GM12878 (cell line): ENCODE results near the gene GP5. TPM values are rescaled to one million over a fixed set of nuclear protein-coding genes. Genes with fewer than 3 reads are reported as not detected.

Experiments
- ATAC-seq: fragments of 200-7000 bp; cut with Tn5 transposase; 3 replicates; pipeline ENCODE4 v1.9.1; 2020; ENCODE audit warnings: mild to moderate bottlenecking, moderate library complexity
- BruUV-seq: library from RNA; stranded (reverse); fragments of 400-500 nt; replicated peaks from 2 replicates; lab custom pipeline; 2021; lab: Mats Ljungman, UMichigan
- CTCF ChIA-PET: fragments of 300-600 bp; sonication (Branson Sonifier 250); formaldehyde crosslinking; extraction: SDS; loops from one replicate; lab custom pipeline; 2021; ENCODE audit warnings: inconsistent platforms; lab: Yijun Ruan, JAX
- POLR2A ChIA-PET: fragments of 350-600 bp; formaldehyde crosslinking; extraction: SDS; loops from one replicate; lab custom pipeline; 2021; ENCODE audit warnings: inconsistent platforms; lab: Charles Lee
- RAD21 ChIA-PET: fragments of 300-600 bp; sonication (Branson Sonifier 250); formaldehyde crosslinking; loops from one replicate; lab custom pipeline; 2023; ENCODE audit warnings: antibody characterized with exemption; ENCODE audit not compliant: unreplicated experiment; lab: Charles Lee
- SMC1A ChIA-PET: fragments of 300-600 bp; sonication (Branson Sonifier 250); formaldehyde crosslinking; loops from one replicate; lab custom pipeline; 2023; ENCODE audit not compliant: unreplicated experiment, uncharacterized antibody; lab: Charles Lee
- DNase-seq: peaks from one replicate; pipeline ENCODE4 v3.0.0-alpha.2; 2011; ENCODE audit warnings: low read depth, low spot score
- FAIRE-seq: peaks from 3 replicates; lab custom pipeline; 2011; peaks lifted over from hg19 to GRCh38; lab: Jason Lieb, UNC
- H2AFZ ChIP-seq: 2 replicates; pipeline ENCODE4 v1.6.0; 2011; ENCODE audit warnings: low read depth, low read length, control low read depth; ENCODE audit not compliant: control insufficient read depth
- H3K27ac ChIP-seq: 2 replicates; pipeline ENCODE4 v1.5.1; 2011; ENCODE audit warnings: control low read depth; ENCODE audit not compliant: control insufficient read depth, insufficient read depth
- H3K27me3 ChIP-seq, 2 experiments: replicated peaks in 1 of 2; 2 replicates each; pipeline versions ENCODE4 v1.6.0 to v1.6.1; 2011; ENCODE audit warnings: low read length in 1 of 2; ENCODE audit not compliant: control insufficient read depth in 2 of 2, insufficient read depth in 2 of 2
- H3K36me3 ChIP-seq, 2 experiments: 2 replicates each; pipeline ENCODE4 v1.5.1; 2011; ENCODE audit warnings: low read length in 1 of 2; ENCODE audit not compliant: control insufficient read depth in 2 of 2, insufficient read depth in 2 of 2
- H3K4me1 ChIP-seq: 2 replicates; pipeline ENCODE4 v1.6.1; 2011; ENCODE audit warnings: mild to moderate bottlenecking, low read length, moderate library complexity, mixed read lengths; ENCODE audit not compliant: control insufficient read depth, insufficient read depth
- H3K4me2 ChIP-seq: 2 replicates; pipeline ENCODE4 v1.6.0; 2011; ENCODE audit warnings: control low read depth; ENCODE audit not compliant: control insufficient read depth, insufficient read depth
- H3K4me3 ChIP-seq: fragments of 200-600 bp; sonication (generic); 2 replicates; pipeline ENCODE4 v1.5.1; 2016
- H3K79me2 ChIP-seq: 2 replicates; pipeline ENCODE4 v1.6.0; 2011; ENCODE audit warnings: low read length; ENCODE audit not compliant: control insufficient read depth, insufficient read depth
- H3K9ac ChIP-seq: 2 replicates; pipeline ENCODE4 v1.8.0; 2011; ENCODE audit warnings: low read length, control low read depth, mixed read lengths; ENCODE audit not compliant: control insufficient read depth, insufficient read depth
- H3K9me3 ChIP-seq: replicated peaks from 3 replicates; pipeline ENCODE4 v1.5.1; 2011; ENCODE audit warnings: mild to moderate bottlenecking, low read length; ENCODE audit not compliant: control insufficient read depth, insufficient read depth
- H4K20me1 ChIP-seq: 2 replicates; pipeline ENCODE4 v1.6.0; 2011; ENCODE audit not compliant: control insufficient read depth, insufficient read depth
- BACH1 ChIP-seq: fragments of 450-650 bp; IDR thresholded peaks from 2 replicates; pipeline ENCODE4 v1.6.1; 2017; ENCODE audit warnings: mild to moderate bottlenecking, borderline replicate concordance
- CHD4 ChIP-seq: fragments of 200-600 bp; sonication (generic); IDR thresholded peaks from 2 replicates; pipeline ENCODE4 v1.6.1; 2016; ENCODE audit warnings: mild to moderate bottlenecking
- E2F8 ChIP-seq: fragments of 450-650 bp; IDR thresholded peaks from 2 replicates; pipeline ENCODE4 v1.6.1; 2018; ENCODE audit warnings: mild to moderate bottlenecking, low read depth, moderate library complexity; ENCODE audit not compliant: partially characterized antibody
- EP300 ChIP-seq, 2 experiments: fragments of 150-350 bp in 1 of 2; IDR thresholded peaks; 2 replicates each; pipeline ENCODE4 v1.6.1; 2011 to 2012; ENCODE audit warnings: low read depth in 2 of 2, low read length in 2 of 2, borderline replicate concordance in 1 of 2, improper control_type of control experiment in 1 of 2, inconsistent platforms in 1 of 2; ENCODE audit not compliant: control insufficient read depth in 1 of 2
- EZH2 ChIP-seq: IDR thresholded peaks from 2 replicates; pipeline ENCODE4 v1.6.1; 2012; ENCODE audit warnings: low read depth, mild to moderate bottlenecking, control low read depth, inconsistent platforms, low read length, borderline replicate concordance; ENCODE audit not compliant: control insufficient read depth
- HDAC2 ChIP-seq: fragments of 200-600 bp; sonication (generic); IDR thresholded peaks from 2 replicates; pipeline ENCODE4 v1.6.1; 2017
- MYC ChIP-seq: IDR thresholded peaks from 2 replicates; pipeline ENCODE4 v1.6.1; 2011; ENCODE audit warnings: mild to moderate bottlenecking, low read length, moderate library complexity, inconsistent platforms; ENCODE audit not compliant: insufficient read depth, insufficient replicate concordance, insufficient read length, severe bottlenecking
- NFYA ChIP-seq: IDR thresholded peaks from 2 replicates; pipeline ENCODE4 v1.6.1; 2011; ENCODE audit warnings: low read depth, mild to moderate bottlenecking, low read length, improper control_type of control experiment, borderline replicate concordance
- PAX5 ChIP-seq: IDR thresholded peaks from 2 replicates; pipeline ENCODE4 v1.6.1; 2011; ENCODE audit warnings: low read depth, low read length, borderline replicate concordance
- PKNOX1 ChIP-seq: fragments of 450-650 bp; IDR thresholded peaks from 2 replicates; pipeline ENCODE4 v1.6.1; 2016; ENCODE audit warnings: mild to moderate bottlenecking
- RAD51 ChIP-seq: fragments of 450-650 bp; IDR thresholded peaks from 2 replicates; pipeline ENCODE4 v1.6.1; 2016; ENCODE audit warnings: moderate library complexity, mild to moderate bottlenecking, inconsistent platforms
- RBBP5 ChIP-seq: fragments of 200-600 bp; sonication (generic); conservative IDR thresholded peaks from 2 replicates; pipeline ENCODE4 v1.6.1; 2016
- SP1 ChIP-seq: IDR thresholded peaks from one replicate; pipeline ENCODE4 v1.6.1; 2011; ENCODE audit warnings: low read depth, low read length
- STAT1 ChIP-seq: fragments of 450-650 bp; conservative IDR thresholded peaks from 2 replicates; pipeline ENCODE4 v1.6.1; 2014; ENCODE audit warnings: antibody characterized with exemption, mild to moderate bottlenecking
- TCF3 ChIP-seq: IDR thresholded peaks from 2 replicates; pipeline ENCODE4 v1.6.1; 2012; ENCODE audit warnings: low read depth, mild to moderate bottlenecking, low read length, borderline replicate concordance; ENCODE audit not compliant: insufficient read depth
- YBX1 ChIP-seq: fragments of 450-650 bp; IDR thresholded peaks from 2 replicates; pipeline ENCODE4 v1.6.1; 2016; ENCODE audit warnings: antibody characterized with exemption
- YY1 ChIP-seq: IDR thresholded peaks from 2 replicates; pipeline ENCODE4 v1.6.1; 2011; ENCODE audit warnings: low read depth, mild to moderate bottlenecking, low read length
- WGBS: methylation state at CpG from one replicate; pipeline ENCODE4 v1.1.6; 2016; ENCODE audit warnings: low lambda C conversion rate; ENCODE audit not compliant: insufficient replicate concordance, insufficient coverage; ENCODE audit errors: missing lambda C conversion rate; 5-methylcytosine and 5-hydroxymethylcytosine counted together
- in situ Hi-C: fragments of 300-500 bp; cut with MboI; formaldehyde crosslinking; loops from 9 replicates; pipeline ENCODE4 v1.14.3; 2018; ENCODE audit warnings: mixed read lengths
- intact Hi-C: fragments of 100-400 bp; cut with micrococcal nuclease; formaldehyde crosslinking; loops from one replicate; pipeline ENCODE4 v1.14.2; 2022; ENCODE audit not compliant: unreplicated experiment
- polyA plus RNA-seq, 11 experiments: library from polyadenylated mRNA; depleted of rRNA in 4 of 11; unstranded in 6 of 11; stranded (reverse) in 5 of 11; fragments of >200 nt; fragmentation: Nextera tagmentation in 4 of 11; fragmentation: Illumina TruSeq in 1 of 11; extraction: Ambion mirVana in 4 of 11; extraction: Trizol in 1 of 11; gene quantifications; 1 replicate in 1 of 11; 2 replicates in 10 of 11; pipeline versions ENCODE4 v1.2.1 to v1.2.3, GENCODE V29; 2011 to 2016; ENCODE audit warnings: inconsistent platforms in 2 of 11, missing spikeins in 2 of 11, low read depth in 1 of 11
- total RNA-seq, 4 experiments: library from RNA; depleted of rRNA in 3 of 4; stranded (reverse); fragments of >200 nt in 3 of 4; fragmentation: Illumina TruSeq in 1 of 4; extraction: Trizol in 1 of 4; gene quantifications; 2 replicates each; pipeline versions ENCODE4 v1.2.1 to v1.2.3, GENCODE V29; 2013 to 2021
- TF ChIP-seq, protein P1 (sequence below): fragments of 450-650 bp; IDR thresholded peaks from 2 replicates; pipeline ENCODE4 v1.6.1; 2016; ENCODE audit warnings: mild to moderate bottlenecking, moderate library complexity, borderline replicate concordance

GP5 gene
- total and polyA plus RNA-seq, 10 of the 15 experiments (the other 5 are each of a cell fraction or from before 2014, with no cell fraction given): not detected

GRCh38 chr3:194373028-194373427 is 26.0 kb downstream of the GP5 start:
- RAD21 ChIA-PET: no interaction called here

More at GRCh38 chr3:194373028-194373427, 26.0 kb downstream of the GP5 start:
- CTCF ChIA-PET: no interaction called here
- H3K4me3 ChIP-seq: no peak overlapping the region
- no peak for ATAC-seq
- 51% methylated on average over 14 of the region's 14 CpGs for WGBS
- no peak overlapping the region for H2AFZ ChIP-seq
- intact Hi-C loops (no loop called here), in situ Hi-C loops (no loop called here)
- H3K27me3 ChIP-seq: peaks cover 8 to 10% of the 10 kb centered on the region in 2 experiments
- POLR2A ChIA-PET: interaction anchor here (0.6 kb wide), 1 partner anchor 18 kb away, joined by 8 read pairs; no protein-coding TSS in a partner anchor
- BruUV-seq: no TSS peak
- no peak for FAIRE-seq
- no peaks in the 10 kb centered on the region for H3K9me3 ChIP-seq
- TF ChIP-seq EP300 (IDR thresholded peaks at IDR 0.05; ENCODE audit: borderline replicate concordance in 1 of 2, control insufficient read depth in 1 of 2, low read depth in 2 of 2, low read length in 2 of 2) (no peak), RAD51 (no peak), SP1 (no peak), MYC (no peak), BACH1 (no peak), PKNOX1 (no peak), NFYA (no peak), YY1 (no peak), E2F8 (no peak), PAX5 (no peak), STAT1 (no peak), HDAC2 (no peak), CHD4 (no peak), RBBP5 (no peak), TCF3 (no peak), YBX1 (no peak), EZH2 (no peak)
- TF ChIP-seq, protein P1, sequence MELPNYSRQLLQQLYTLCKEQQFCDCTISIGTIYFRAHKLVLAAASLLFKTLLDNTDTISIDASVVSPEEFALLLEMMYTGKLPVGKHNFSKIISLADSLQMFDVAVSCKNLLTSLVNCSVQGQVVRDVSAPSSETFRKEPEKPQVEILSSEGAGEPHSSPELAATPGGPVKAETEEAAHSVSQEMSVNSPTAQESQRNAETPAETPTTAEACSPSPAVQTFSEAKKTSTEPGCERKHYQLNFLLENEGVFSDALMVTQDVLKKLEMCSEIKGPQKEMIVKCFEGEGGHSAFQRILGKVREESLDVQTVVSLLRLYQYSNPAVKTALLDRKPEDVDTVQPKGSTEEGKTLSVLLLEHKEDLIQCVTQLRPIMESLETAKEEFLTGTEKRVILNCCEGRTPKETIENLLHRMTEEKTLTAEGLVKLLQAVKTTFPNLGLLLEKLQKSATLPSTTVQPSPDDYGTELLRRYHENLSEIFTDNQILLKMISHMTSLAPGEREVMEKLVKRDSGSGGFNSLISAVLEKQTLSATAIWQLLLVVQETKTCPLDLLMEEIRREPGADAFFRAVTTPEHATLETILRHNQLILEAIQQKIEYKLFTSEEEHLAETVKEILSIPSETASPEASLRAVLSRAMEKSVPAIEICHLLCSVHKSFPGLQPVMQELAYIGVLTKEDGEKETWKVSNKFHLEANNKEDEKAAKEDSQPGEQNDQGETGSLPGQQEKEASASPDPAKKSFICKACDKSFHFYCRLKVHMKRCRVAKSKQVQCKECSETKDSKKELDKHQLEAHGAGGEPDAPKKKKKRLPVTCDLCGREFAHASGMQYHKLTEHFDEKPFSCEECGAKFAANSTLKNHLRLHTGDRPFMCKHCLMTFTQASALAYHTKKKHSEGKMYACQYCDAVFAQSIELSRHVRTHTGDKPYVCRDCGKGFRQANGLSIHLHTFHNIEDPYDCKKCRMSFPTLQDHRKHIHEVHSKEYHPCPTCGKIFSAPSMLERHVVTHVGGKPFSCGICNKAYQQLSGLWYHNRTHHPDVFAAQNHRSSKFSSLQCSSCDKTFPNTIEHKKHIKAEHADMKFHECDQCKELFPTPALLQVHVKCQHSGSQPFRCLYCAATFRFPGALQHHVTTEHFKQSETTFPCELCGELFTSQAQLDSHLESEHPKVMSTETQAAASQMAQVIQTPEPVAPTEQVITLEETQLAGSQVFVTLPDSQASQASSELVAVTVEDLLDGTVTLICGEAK: no peak
- no peaks in the 10 kb centered on the region for H3K79me2 ChIP-seq
- no peak overlapping the region for H3K4me2 ChIP-seq
- SMC1A ChIA-PET: interaction anchor here (0.6 kb wide), 1 partner anchor 10 kb away, joined by 3 read pairs; no protein-coding TSS in a partner anchor
- DNase-seq: no peak
- no peaks in the 10 kb centered on the region for H3K4me1 ChIP-seq
- H3K36me3 ChIP-seq: no peaks in the 10 kb centered on the region
- H3K9ac ChIP-seq: no peak overlapping the region
- no peaks in the 10 kb centered on the region for H4K20me1 ChIP-seq
- H3K27ac ChIP-seq: no peak overlapping the region
